Right atrium auricular region (tissue), 2 donors: ENCODE data around the gene NUP205. TPM values are rescaled to one million over a fixed set of nuclear protein-coding genes. Genes with fewer than 3 reads are reported as not detected.
"Not testable (repeated sequence)": the region's sequence is repeated elsewhere in the genome, so short reads cannot be mapped to it uniquely, and the experiment has no call there.

Experiments used
- DNase-seq: peaks from one replicate; pipeline ENCODE4 v3.0.0-alpha.2; 2019; ENCODE audit warnings: low spot score
- H3K27ac ChIP-seq, 2 donors: fragments of 200-600 bp; sonication (generic); 1 replicate in 1 of 2; 2 replicates in 1 of 2; pipeline ENCODE4 v1.5.1; 2016 to 2019
- H3K27me3 ChIP-seq, 2 donors: fragments of 200-600 bp; sonication (generic); one replicate each; pipeline versions ENCODE4 v1.5.1 to v1.6.0; 2017 to 2019
- H3K36me3 ChIP-seq: fragments of 200-600 bp; sonication (generic); one replicate; pipeline ENCODE4 v1.5.1; 2016
- H3K4me1 ChIP-seq, 2 donors: fragments of 200-600 bp; sonication (generic); one replicate each; pipeline versions ENCODE4 v1.5.1 to v1.6.0; 2017 to 2019
- H3K4me3 ChIP-seq, 2 donors: fragments of 200-600 bp; sonication (generic); 1 replicate in 1 of 2; 2 replicates in 1 of 2; pipeline ENCODE4 v1.5.1; 2017 to 2019; ENCODE audit warnings: mild to moderate bottlenecking in 1 of 2, moderate library complexity in 1 of 2
- H3K9me3 ChIP-seq, 2 donors: fragments of 200-600 bp; sonication (generic); one replicate each; pipeline ENCODE4 v1.5.1; 2019
- CTCF ChIP-seq, 2 donors: fragments of 200-600 bp; sonication (generic); IDR thresholded peaks; one replicate each; pipeline ENCODE4 v1.5.1; 2019; ENCODE audit warnings: antibody characterized with exemption in 2 of 2
- total RNA-seq, 2 donors: library from RNA; depleted of rRNA; stranded (reverse); fragments of >200 nt; gene quantifications; one replicate each; pipeline ENCODE4 v1.1.0, GENCODE V29; 2016

Gene NUP205
- total RNA-seq, 2 donors from 2014 or later = 14.3 to 17.2 TPM

- Histone ChIP-seq H3K27ac (peak overlapping the region; percentile 32 to 37), H3K4me1 (peaks cover 0 to 42% of the 10 kb centered on the region in 2 donors), H3K4me3 (no peak overlapping the region), H3K9me3 (no peaks in the 10 kb centered on the region), H3K36me3 (no peaks in the 10 kb centered on the region), H3K27me3 (no peaks in the 10 kb centered on the region)
- no peak for TF ChIP-seq CTCF (IDR thresholded peaks at IDR 0.05)
- DNase-seq = no peak
Observed at GRCh38 chr7:135665042-135665441, 107.3 kb downstream of the NUP205 start.

- H3K4me3 ChIP-seq = no peak overlapping the region
- no peak overlapping the region for H3K27ac ChIP-seq
- peaks cover 0 to 53% of the 10 kb centered on the region in 2 donors for H3K4me1 ChIP-seq
- H3K36me3 ChIP-seq = no peaks in the 10 kb centered on the region
- no peak for TF ChIP-seq CTCF (IDR thresholded peaks at IDR 0.05)
- H3K9me3 ChIP-seq = no peaks in the 10 kb centered on the region
- H3K27me3 ChIP-seq = no peaks in the 10 kb centered on the region
- no peak for DNase-seq
Observed at GRCh38 chr7:135666156-135666555, 108.4 kb downstream of the NUP205 start.

DNA sequence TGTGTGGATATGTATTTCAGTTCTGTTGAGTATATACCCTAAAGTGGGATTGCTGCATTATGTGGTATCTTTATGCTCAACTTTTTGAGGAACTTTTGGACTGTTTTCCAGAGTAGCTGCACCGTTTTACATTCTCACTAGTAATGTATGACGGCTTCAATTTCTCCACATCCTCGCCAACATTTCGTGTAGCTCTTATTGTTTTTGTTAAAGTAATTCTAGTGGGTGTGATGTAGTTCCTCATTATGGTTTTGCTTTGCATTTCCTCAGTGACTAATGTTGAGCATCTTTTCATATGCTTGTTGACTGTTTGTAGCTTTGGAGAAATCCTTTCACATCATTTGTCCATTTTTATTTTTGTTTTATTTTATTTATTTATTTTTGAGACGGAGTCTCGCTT is 109.1 kb downstream of the NUP205 start:
- no peak overlapping the region for H3K27ac ChIP-seq
- no peaks in the 10 kb centered on the region for H3K9me3 ChIP-seq
- DNase-seq = no peak
- peaks cover 0 to 58% of the 10 kb centered on the region in 2 donors for H3K4me1 ChIP-seq
- no peak for TF ChIP-seq CTCF (IDR thresholded peaks at IDR 0.05)
- no peak overlapping the region for H3K4me3 ChIP-seq
- H3K36me3 ChIP-seq = no peaks in the 10 kb centered on the region
- H3K27me3 ChIP-seq = no peaks in the 10 kb centered on the region

DNA sequence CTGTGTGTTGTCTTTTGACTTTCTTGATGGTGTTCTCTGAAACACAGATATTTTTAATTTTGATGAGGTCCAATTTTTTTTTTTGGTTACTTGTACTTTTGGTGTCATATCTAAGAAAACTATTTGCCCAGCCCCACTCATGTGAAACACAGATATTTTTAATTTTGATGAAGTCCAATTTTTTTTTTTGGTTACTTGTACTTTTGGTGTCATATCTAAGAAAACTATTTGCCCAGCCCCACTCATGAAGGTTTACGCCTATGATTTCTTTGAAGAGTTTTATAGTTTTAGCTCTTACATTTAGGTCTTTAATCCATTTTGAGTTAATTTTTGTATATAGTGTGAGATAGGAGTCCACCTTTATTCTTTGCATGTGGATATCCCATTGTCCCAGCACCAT is 109.9 kb downstream of the NUP205 start:
- H3K4me3 ChIP-seq, H3K9me3 ChIP-seq, H3K27ac ChIP-seq, H3K27me3 ChIP-seq, DNase-seq, H3K36me3 ChIP-seq: not testable (repeated sequence)
- H3K4me1 ChIP-seq = peaks cover 0 to 64% of the 10 kb centered on the region in 2 donors

GRCh38 chr7:135668852-135669395 is 111.2 kb downstream of the NUP205 start:
- not testable (repeated sequence) for H3K27me3 ChIP-seq, H3K4me3 ChIP-seq, H3K9me3 ChIP-seq, DNase-seq, H3K36me3 ChIP-seq, H3K27ac ChIP-seq
- H3K4me1 ChIP-seq = peaks cover 0 to 65% of the 10 kb centered on the region in 2 donors

DNA sequence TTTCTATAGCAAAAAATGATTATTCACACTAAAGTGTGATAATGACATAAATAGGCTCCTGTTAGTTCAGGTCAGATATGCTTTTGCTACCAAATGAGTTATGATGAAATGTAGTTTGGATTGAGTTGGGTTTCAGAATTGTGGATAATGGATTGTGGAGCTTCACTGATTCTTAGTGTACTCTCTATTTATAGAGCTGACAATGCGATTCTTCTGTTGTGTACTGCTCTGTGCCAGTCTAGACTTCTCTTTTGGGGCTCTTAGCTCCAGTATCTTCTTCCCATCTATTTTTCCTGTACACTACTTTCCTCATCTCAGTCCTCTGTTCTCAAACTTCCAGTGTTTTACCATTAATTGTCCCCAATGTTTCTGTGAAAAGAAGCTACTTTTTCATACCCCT is 112.1 kb downstream of the NUP205 start:
- TF ChIP-seq CTCF (IDR thresholded peaks at IDR 0.05) = no peak
- H3K36me3 ChIP-seq = no peaks in the 10 kb centered on the region
- no peaks in the 10 kb centered on the region for H3K9me3 ChIP-seq
- peaks cover 0 to 57% of the 10 kb centered on the region in 2 donors for H3K4me1 ChIP-seq
- no peak overlapping the region for H3K4me3 ChIP-seq
- DNase-seq = no peak
- peak overlapping the region; percentile 34 to 51 for H3K27ac ChIP-seq
- H3K27me3 ChIP-seq = no peaks in the 10 kb centered on the region

GRCh38 chr7:135670179-135670578 is 112.5 kb downstream of the NUP205 start:
- H3K4me1 ChIP-seq = peaks cover 0 to 52% of the 10 kb centered on the region in 2 donors
- no peaks in the 10 kb centered on the region for H3K27me3 ChIP-seq

More at GRCh38 chr7:135670179-135670578, 112.5 kb downstream of the NUP205 start:
- DNase-seq = no peak
- Histone ChIP-seq H3K4me3 (no peak overlapping the region), H3K36me3 (no peaks in the 10 kb centered on the region), H3K27ac (peak overlapping the region; percentile 34 to 51), H3K9me3 (no peaks in the 10 kb centered on the region)
- no peak for TF ChIP-seq CTCF (IDR thresholded peaks at IDR 0.05)
